H54 (cell line): ENCODE data around the gene PACC1.

Source experiments
- DNase-seq: peaks from one replicate; pipeline ENCODE4 v3.0.0; 2011; ENCODE audit warnings: low spot score, mixed read lengths; ENCODE audit not compliant: insufficient read length
- FAIRE-seq: peaks from 3 replicates; lab custom pipeline; 2011; peaks lifted over from hg19 to GRCh38; lab: Jason Lieb, UNC
- POLR2A ChIP-seq: IDR thresholded peaks from 2 replicates; pipeline ENCODE4 v1.6.1; 2011; ENCODE audit warnings: low read depth, mild to moderate bottlenecking, low read length

Gene PACC1

DNA sequence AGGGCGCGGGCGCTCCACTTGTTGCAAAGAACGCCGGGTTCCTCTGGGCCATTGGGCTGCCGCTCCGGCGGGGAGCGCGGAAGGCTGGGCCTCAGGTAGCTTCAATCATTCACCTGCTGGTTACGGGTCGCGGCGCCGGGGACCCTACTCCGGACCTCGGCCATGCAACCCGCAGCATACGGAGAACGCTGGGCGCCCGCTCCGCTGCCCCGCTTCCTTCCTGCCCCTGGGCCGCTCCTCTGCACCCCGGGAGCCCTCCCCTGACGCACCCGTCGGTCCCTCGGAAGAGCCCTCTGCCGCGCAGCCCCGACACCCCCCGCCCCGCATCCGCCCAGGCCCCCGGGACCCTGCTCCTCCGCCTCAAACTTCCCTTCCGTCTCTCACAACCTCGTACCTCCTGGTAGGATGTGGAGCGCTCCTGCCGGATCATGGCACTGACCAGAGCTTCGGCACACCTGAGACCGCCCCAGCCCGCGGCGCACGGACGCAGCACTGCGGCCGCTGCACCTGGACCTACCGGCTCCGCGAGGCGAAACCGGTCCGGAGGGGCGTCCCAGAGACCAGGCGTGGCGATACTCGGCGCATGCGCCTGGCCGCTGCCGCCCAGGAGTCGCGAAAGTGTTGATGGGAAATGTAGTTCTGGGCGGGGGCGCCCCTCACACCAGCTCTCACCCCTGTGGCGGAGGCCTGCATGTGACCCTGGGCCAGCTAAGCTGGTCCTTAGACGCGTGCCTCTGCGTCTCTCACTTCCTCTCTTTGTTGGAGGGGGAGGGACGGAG, at the start of gene PACC1:
Gene PACC1 (minus strand): TSS at position 559 of the 779 bp plus-strand sequence. CDS start 129 bp downstream, at position 430.
- FAIRE-seq, result no peak
- DNase-seq, result peak; percentile 96
- peak; percentile 75 for TF ChIP-seq POLR2A

- FAIRE-seq (no peak), DNase-seq (no peak)
- TF ChIP-seq POLR2A, result no peak
These were observed 49.0 kb upstream of the PACC1 start for GRCh38 chr1:212463565-212464285.

DNA sequence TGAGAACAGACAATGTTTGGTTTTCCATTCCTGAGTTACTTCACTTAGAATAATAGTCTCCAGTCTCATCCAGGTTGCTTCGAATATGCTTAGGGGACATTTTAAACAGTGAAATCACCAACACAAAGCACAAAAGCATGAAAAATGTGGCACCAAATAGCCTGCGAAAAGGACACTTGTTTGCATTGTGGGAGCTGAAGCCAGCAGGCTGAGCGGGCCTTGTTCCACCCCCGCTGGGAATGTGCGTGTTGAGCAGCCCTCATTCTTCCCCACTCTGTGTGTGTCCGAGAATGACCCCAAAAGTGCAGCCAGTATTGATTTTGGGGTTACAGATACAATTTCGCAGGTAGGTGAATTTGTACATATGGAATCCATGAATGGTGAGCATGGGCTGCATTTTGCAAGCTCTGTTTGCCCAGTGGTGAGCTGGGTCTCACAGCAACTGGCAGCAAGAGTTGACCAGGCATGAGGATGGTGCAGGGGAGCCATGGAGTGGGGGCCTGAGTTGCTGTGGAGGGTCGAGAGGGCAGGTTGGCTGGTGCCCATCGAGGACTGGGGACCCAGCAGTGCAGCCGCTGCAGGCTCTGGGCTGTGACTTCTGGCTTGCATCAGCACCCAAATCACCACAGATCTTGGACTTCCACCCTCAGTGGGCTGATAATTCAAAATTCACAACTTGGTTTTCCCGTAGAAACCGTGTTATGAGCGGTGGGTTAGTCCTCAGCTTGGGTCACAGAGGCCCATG, 47.4 kb upstream of the PACC1 start:
- no peak for TF ChIP-seq POLR2A
- DNase-seq (no peak), FAIRE-seq (no peak)

- no peak for FAIRE-seq
- no peak for TF ChIP-seq POLR2A
- no peak for DNase-seq
These were observed 45.7 kb upstream of the PACC1 start for GRCh38 chr1:212460376-212460775.

- FAIRE-seq (no peak), DNase-seq (no peak)
- no peak for TF ChIP-seq POLR2A
These were observed 45.0 kb upstream of the PACC1 start for GRCh38 chr1:212459656-212460055.

DNA sequence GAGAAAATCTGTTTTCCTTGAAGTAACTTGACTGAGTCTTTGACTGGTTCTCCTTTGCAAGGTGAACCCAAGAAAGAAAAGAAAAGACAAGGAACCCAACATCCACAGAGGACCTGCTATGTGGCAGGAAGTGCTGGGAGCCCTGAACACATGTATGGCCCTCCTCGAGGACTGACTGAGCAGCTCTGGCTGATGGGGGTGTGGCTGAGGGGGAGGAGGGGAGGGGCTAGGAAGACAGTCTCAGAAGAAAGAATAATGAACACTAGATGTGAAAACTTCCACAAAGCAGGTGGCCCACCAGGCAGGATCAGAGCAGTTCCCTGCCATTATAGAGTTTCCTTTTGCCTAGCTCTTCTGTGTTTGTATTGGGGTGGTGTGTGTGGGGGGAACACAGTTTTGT, 44.1 kb upstream of the PACC1 start:
- FAIRE-seq (no peak), DNase-seq (no peak)
- no peak for TF ChIP-seq POLR2A

- DNase-seq, result peak; percentile 57
- TF ChIP-seq POLR2A, result no peak
- no peak for FAIRE-seq
These were observed 43.2 kb upstream of the PACC1 start for GRCh38 chr1:212457740-212458338.

GRCh38 chr1:212455803-212456528, 41.3 kb upstream of the PACC1 start:
- DNase-seq, result peak; percentile 79
- no peak for TF ChIP-seq POLR2A
- FAIRE-seq, result no peak

- TF ChIP-seq POLR2A, result no peak
- FAIRE-seq, result no peak
- no peak for DNase-seq
These were observed 40.7 kb upstream of the PACC1 start for GRCh38 chr1:212455401-212455800.

GRCh38 chr1:212454741-212455140, 40.1 kb upstream of the PACC1 start:
- FAIRE-seq, result no peak
- no peak for DNase-seq
- TF ChIP-seq POLR2A, result no peak

- DNase-seq, result no peak
- no peak for FAIRE-seq
- TF ChIP-seq POLR2A, result no peak
These were observed 38.6 kb upstream of the PACC1 start for GRCh38 chr1:212453156-212453857.

DNA sequence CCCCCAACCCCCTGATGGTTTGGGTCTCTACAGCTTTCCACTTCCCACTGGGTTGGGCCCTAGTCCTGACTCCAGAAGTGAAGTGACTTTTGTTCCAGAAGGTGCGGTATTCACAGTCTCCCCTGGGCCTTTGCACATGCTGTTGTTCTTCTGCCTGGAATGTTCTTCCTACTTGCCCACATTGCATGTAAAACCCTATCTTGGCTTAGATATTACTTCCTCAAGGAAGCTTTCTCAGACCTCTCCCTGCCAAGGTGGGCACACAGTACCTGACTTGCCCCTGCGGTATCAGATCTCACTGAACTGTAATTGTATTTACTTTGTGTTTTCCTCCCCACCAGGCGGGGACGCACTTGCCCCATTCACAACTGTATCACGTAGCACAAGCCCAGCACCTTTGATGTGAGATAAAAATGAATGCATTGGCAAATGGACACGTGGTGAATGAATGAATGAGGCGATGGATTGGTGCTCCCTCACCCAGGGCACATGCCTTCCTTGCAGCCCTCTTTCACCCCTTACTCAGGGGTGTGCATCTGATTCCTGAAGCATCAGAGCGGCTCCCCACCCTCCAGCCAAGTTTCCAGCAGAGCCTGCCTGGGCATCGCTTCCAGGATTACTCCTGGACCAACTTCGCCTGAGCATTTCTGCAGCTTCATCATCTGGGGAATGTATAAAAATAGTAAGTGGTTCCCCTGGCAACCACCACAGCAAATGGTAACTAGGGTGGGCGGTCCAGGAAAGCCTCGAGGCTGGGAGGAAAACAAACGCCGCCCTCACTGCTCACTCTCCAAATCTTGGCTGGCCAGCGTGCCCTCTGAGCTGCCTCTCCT, 37.9 kb upstream of the PACC1 start:
- DNase-seq (no peak), FAIRE-seq (no peak)
- no peak for TF ChIP-seq POLR2A
